HCT116 (cell line): ENCODE measurements around the gene ELP6.

Source experiments
- CBX3 ChIP-seq: IDR thresholded peaks from 2 replicates; pipeline ENCODE4 v1.6.1; 2012; ENCODE audit warnings: low read depth
- ELF1 ChIP-seq: IDR thresholded peaks from 2 replicates; pipeline ENCODE4 v1.6.1; 2012; ENCODE audit warnings: low read depth, borderline replicate concordance
- EZH2 ChIP-seq: fragments of 200-600 bp; sonication (generic); IDR thresholded peaks from 2 replicates; pipeline ENCODE4 v1.6.1; 2017; ENCODE audit warnings: antibody characterized with exemption, mixed run types
- POLR2A ChIP-seq: IDR thresholded peaks from 2 replicates; pipeline ENCODE4 v1.7.0; 2011; ENCODE audit warnings: borderline replicate concordance; ENCODE audit not compliant: insufficient read depth, insufficient read length; ENCODE audit errors: extremely low read depth
- RAD21 ChIP-seq: IDR thresholded peaks from 2 replicates; pipeline ENCODE4 v1.6.1; 2012; ENCODE audit warnings: low read depth, mild to moderate bottlenecking
- SIN3A ChIP-seq: IDR thresholded peaks from 2 replicates; pipeline ENCODE4 v1.6.1; 2012; ENCODE audit warnings: low read depth
- YY1 ChIP-seq: IDR thresholded peaks from 2 replicates; pipeline ENCODE4 v1.6.1; 2011; ENCODE audit warnings: low read length, low read depth, moderate library complexity, mild to moderate bottlenecking; ENCODE audit not compliant: insufficient replicate concordance; ENCODE audit errors: extremely low read depth
- ZFX ChIP-seq: fragments of 450-650 bp; IDR thresholded peaks from 2 replicates; pipeline ENCODE4 v1.6.1; 2017
- TF ChIP-seq, protein P1 (sequence below): IDR thresholded peaks from 2 replicates; pipeline ENCODE4 v1.6.1; 2012; ENCODE audit warnings: low read depth
- TF ChIP-seq, protein P2 (sequence below), 3 experiments: fragments of 200-600 bp in 1 of 3; sonication (generic) in 1 of 3; IDR thresholded peaks in 2 of 3; conservative IDR thresholded peaks in 1 of 3; 2 replicates each; pipeline ENCODE4 v1.5.1; 2012 to 2017; ENCODE audit warnings: low read depth in 2 of 3, low read length in 2 of 3, antibody characterized with exemption in 1 of 3, borderline replicate concordance in 1 of 3, control low read depth in 1 of 3, mild to moderate bottlenecking in 1 of 3, mixed read lengths in 1 of 3, mixed run types in 1 of 3, moderate library complexity in 1 of 3; ENCODE audit not compliant: insufficient read depth in 1 of 3

- TF ChIP-seq, protein P1, sequence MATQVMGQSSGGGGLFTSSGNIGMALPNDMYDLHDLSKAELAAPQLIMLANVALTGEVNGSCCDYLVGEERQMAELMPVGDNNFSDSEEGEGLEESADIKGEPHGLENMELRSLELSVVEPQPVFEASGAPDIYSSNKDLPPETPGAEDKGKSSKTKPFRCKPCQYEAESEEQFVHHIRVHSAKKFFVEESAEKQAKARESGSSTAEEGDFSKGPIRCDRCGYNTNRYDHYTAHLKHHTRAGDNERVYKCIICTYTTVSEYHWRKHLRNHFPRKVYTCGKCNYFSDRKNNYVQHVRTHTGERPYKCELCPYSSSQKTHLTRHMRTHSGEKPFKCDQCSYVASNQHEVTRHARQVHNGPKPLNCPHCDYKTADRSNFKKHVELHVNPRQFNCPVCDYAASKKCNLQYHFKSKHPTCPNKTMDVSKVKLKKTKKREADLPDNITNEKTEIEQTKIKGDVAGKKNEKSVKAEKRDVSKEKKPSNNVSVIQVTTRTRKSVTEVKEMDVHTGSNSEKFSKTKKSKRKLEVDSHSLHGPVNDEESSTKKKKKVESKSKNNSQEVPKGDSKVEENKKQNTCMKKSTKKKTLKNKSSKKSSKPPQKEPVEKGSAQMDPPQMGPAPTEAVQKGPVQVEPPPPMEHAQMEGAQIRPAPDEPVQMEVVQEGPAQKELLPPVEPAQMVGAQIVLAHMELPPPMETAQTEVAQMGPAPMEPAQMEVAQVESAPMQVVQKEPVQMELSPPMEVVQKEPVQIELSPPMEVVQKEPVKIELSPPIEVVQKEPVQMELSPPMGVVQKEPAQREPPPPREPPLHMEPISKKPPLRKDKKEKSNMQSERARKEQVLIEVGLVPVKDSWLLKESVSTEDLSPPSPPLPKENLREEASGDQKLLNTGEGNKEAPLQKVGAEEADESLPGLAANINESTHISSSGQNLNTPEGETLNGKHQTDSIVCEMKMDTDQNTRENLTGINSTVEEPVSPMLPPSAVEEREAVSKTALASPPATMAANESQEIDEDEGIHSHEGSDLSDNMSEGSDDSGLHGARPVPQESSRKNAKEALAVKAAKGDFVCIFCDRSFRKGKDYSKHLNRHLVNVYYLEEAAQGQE = no peak
- TF ChIP-seq RAD21 (no peak), ELF1 (no peak), ZFX (no peak), POLR2A (no peak), EZH2 (no peak), YY1 (no peak), SIN3A (no peak), CBX3 (no peak)
- TF ChIP-seq, protein P2, sequence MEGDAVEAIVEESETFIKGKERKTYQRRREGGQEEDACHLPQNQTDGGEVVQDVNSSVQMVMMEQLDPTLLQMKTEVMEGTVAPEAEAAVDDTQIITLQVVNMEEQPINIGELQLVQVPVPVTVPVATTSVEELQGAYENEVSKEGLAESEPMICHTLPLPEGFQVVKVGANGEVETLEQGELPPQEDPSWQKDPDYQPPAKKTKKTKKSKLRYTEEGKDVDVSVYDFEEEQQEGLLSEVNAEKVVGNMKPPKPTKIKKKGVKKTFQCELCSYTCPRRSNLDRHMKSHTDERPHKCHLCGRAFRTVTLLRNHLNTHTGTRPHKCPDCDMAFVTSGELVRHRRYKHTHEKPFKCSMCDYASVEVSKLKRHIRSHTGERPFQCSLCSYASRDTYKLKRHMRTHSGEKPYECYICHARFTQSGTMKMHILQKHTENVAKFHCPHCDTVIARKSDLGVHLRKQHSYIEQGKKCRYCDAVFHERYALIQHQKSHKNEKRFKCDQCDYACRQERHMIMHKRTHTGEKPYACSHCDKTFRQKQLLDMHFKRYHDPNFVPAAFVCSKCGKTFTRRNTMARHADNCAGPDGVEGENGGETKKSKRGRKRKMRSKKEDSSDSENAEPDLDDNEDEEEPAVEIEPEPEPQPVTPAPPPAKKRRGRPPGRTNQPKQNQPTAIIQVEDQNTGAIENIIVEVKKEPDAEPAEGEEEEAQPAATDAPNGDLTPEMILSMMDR (IDR thresholded peaks at IDR 0.05 in 2 of 3, conservative IDR thresholded peaks at IDR 0.05 in 1 of 3; ENCODE audit: borderline replicate concordance in 1 of 3, insufficient read depth in 1 of 3, low read depth in 2 of 3, low read length in 2 of 3) = no peak
These were observed 2.4 kb upstream of the ELP6 start for GRCh38 chr3:47515864-47516319.
